AG09309 (cell line): ENCODE results near the gene RPP25.
"Not testable (repeated sequence)": the region's sequence is repeated elsewhere in the genome, so short reads cannot be mapped to it uniquely, and the experiment has no call there.

Experiments used
- DNase-seq: peaks from one replicate; pipeline ENCODE4 v3.0.0-alpha.2; 2010; ENCODE audit warnings: low read depth
- H3K4me3 ChIP-seq: 2 replicates; pipeline ENCODE4 v1.5.1; 2011; ENCODE audit warnings: mild to moderate bottlenecking, low read depth, low read length, moderate library complexity; ENCODE audit not compliant: control insufficient read depth
- CTCF ChIP-seq: IDR thresholded peaks from 2 replicates; pipeline ENCODE4 v1.5.1; 2011; ENCODE audit warnings: mild to moderate bottlenecking, low read depth, low read length, inconsistent platforms; ENCODE audit not compliant: insufficient read depth, control insufficient read depth; ENCODE audit errors: missing control alignments

The RPP25 gene

GRCh38 chr15:74933573-74933972 lies 23.0 kb downstream of the RPP25 start:
- no peak for TF ChIP-seq CTCF
- DNase-seq, result no peak
- H3K4me3 ChIP-seq, result no peak overlapping the region

- no peak for TF ChIP-seq CTCF
- no peak for DNase-seq
- H3K4me3 ChIP-seq, result no peak overlapping the region
Measured at GRCh38 chr15:74928771-74929198, 27.8 kb downstream of the RPP25 start.

GRCh38 chr15:74924525-74924924 lies 32.0 kb downstream of the RPP25 start:
- TF ChIP-seq CTCF, result no peak
- no peak for DNase-seq
- H3K4me3 ChIP-seq, result no peak overlapping the region

GRCh38 chr15:74920456-74920855 lies 36.1 kb downstream of the RPP25 start:
- H3K4me3 ChIP-seq, result no peak overlapping the region
- no peak for TF ChIP-seq CTCF
- DNase-seq, result no peak

- DNase-seq, result no peak
- H3K4me3 ChIP-seq, result no peak overlapping the region
- no peak for TF ChIP-seq CTCF
Measured at GRCh38 chr15:74917676-74918075, 38.9 kb downstream of the RPP25 start.

- not testable (repeated sequence) for DNase-seq, H3K4me3 ChIP-seq
Measured at GRCh38 chr15:74913799-74914198, 42.8 kb downstream of the RPP25 start.

- H3K4me3 ChIP-seq, result no peak overlapping the region
- no peak for DNase-seq
- no peak for TF ChIP-seq CTCF
Measured at GRCh38 chr15:74913041-74913440, 43.5 kb downstream of the RPP25 start.

- no peak for TF ChIP-seq CTCF
- DNase-seq, result no peak
- no peak overlapping the region for H3K4me3 ChIP-seq
Measured at GRCh38 chr15:74908635-74909034, 47.9 kb downstream of the RPP25 start.
